PC-3 (cell line): ENCODE results near the gene PTPN14.

Experiments
- EZH2 ChIP-seq: fragments of 300-600 bp; sonication (generic); IDR thresholded peaks from one replicate; pipeline ENCODE4 v1.6.1; 2017; ENCODE audit warnings: antibody characterized with exemption, mild to moderate bottlenecking, low read length; ENCODE audit not compliant: unreplicated experiment
- TF ChIP-seq, protein P1 (sequence below): fragments of 300-600 bp; sonication (generic); conservative IDR thresholded peaks from 2 replicates; pipeline ENCODE4 v1.5.1; 2017; ENCODE audit warnings: antibody characterized with exemption, low read depth, mild to moderate bottlenecking, low read length

DNA sequence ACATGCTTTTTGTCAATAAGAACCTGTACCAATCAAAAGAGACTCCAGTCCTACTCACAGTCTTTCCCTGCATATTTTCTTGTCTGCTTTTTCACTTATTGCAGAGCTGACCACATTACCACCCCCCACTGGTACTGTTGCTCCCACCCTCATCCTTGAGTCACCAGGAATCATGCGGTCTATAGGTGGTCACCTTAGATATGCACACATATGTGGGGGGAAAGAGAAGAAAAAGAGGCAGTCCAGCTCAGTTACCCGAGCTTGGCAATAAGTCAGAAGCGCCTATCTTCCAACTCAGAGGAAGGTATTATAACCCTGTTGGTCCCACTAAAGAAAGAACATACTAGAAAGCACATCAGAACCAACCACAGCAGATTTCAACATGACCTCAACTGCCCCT, 151.3 kb downstream of the PTPN14 start:
- TF ChIP-seq, protein P1, sequence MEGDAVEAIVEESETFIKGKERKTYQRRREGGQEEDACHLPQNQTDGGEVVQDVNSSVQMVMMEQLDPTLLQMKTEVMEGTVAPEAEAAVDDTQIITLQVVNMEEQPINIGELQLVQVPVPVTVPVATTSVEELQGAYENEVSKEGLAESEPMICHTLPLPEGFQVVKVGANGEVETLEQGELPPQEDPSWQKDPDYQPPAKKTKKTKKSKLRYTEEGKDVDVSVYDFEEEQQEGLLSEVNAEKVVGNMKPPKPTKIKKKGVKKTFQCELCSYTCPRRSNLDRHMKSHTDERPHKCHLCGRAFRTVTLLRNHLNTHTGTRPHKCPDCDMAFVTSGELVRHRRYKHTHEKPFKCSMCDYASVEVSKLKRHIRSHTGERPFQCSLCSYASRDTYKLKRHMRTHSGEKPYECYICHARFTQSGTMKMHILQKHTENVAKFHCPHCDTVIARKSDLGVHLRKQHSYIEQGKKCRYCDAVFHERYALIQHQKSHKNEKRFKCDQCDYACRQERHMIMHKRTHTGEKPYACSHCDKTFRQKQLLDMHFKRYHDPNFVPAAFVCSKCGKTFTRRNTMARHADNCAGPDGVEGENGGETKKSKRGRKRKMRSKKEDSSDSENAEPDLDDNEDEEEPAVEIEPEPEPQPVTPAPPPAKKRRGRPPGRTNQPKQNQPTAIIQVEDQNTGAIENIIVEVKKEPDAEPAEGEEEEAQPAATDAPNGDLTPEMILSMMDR, result no peak
- TF ChIP-seq EZH2, result no peak
